Duodenal mucosa (tissue), 2 donors: ENCODE results near the gene PCNX3.

Experiments used
- H3K27ac ChIP-seq: one replicate; pipeline ENCODE4 v1.7.0; 2013; ENCODE audit warnings: low read depth, low read length
- H3K27me3 ChIP-seq, 2 donors: one replicate each; pipeline ENCODE4 v1.7.0; 2013; ENCODE audit warnings: low read length in 2 of 2, control low read depth in 1 of 2; ENCODE audit not compliant: insufficient read depth in 2 of 2, control insufficient read depth in 1 of 2
- H3K36me3 ChIP-seq, 2 donors: one replicate each; pipeline ENCODE4 v1.7.0; 2013; ENCODE audit warnings: low read length in 2 of 2, control low read depth in 1 of 2; ENCODE audit not compliant: insufficient read depth in 2 of 2, control insufficient read depth in 1 of 2
- H3K4me1 ChIP-seq, 2 donors: one replicate each; pipeline ENCODE4 v1.7.0; 2013; ENCODE audit warnings: low read length in 2 of 2, control low read depth in 1 of 2; ENCODE audit not compliant: insufficient read depth in 2 of 2, control insufficient read depth in 1 of 2
- H3K4me3 ChIP-seq, 2 donors: one replicate each; pipeline ENCODE4 v1.7.0; 2013; ENCODE audit warnings: low read length in 2 of 2, low read depth in 1 of 2
- H3K9ac ChIP-seq, 2 donors: one replicate each; pipeline ENCODE4 v1.7.0; 2013; ENCODE audit warnings: low read length in 2 of 2, low read depth in 1 of 2
- H3K9me3 ChIP-seq, 2 donors: one replicate each; pipeline ENCODE4 v1.7.0; 2013; ENCODE audit warnings: low read length in 2 of 2, control low read depth in 1 of 2; ENCODE audit not compliant: control insufficient read depth in 1 of 2

Gene PCNX3

GRCh38 chr11:65615229-65615949 lies at the start of gene PCNX3:
Gene PCNX3 (plus strand): TSS chr11:65615776. CDS start chr11:65616312, 536 bp downstream.
- peaks cover 24 to 51% of the 10 kb centered on the region in 2 donors for H3K36me3 ChIP-seq
- no peaks in the 10 kb centered on the region for H3K27me3 ChIP-seq
- H3K27ac ChIP-seq: peak within 1 kb of the TSS; percentile 95
- peak within 1 kb of the TSS; percentile 89 to 99 for H3K9ac ChIP-seq
- peak within 1 kb of the TSS; percentile 91 to 93 for H3K4me3 ChIP-seq
- H3K4me1 ChIP-seq: peaks cover 40 to 47% of the 10 kb centered on the region in 2 donors
- no peaks in the 10 kb centered on the region for H3K9me3 ChIP-seq

- H3K36me3 ChIP-seq: no peaks in the 10 kb centered on the region
- H3K27ac ChIP-seq: peak overlapping the region; percentile 95
- H3K27me3 ChIP-seq: no peaks in the 10 kb centered on the region
- H3K9me3 ChIP-seq: no peaks in the 10 kb centered on the region
- H3K4me3 ChIP-seq: peak overlapping the region; percentile 83 to 94
- H3K9ac ChIP-seq: peak overlapping the region; percentile 61 to 94
- H3K4me1 ChIP-seq: peaks cover 43 to 59% of the 10 kb centered on the region in 2 donors
These were observed 46.2 kb upstream of the PCNX3 start for GRCh38 chr11:65569164-65569972.

- peak within 1 kb of the TSS; percentile 83 to 94 for H3K4me3 ChIP-seq
- H3K27ac ChIP-seq: peak within 1 kb of the TSS; percentile 95
- H3K27me3 ChIP-seq: no peaks in the 10 kb centered on the region
- no peaks in the 10 kb centered on the region for H3K36me3 ChIP-seq
- peak within 1 kb of the TSS; percentile 61 to 94 for H3K9ac ChIP-seq
- H3K4me1 ChIP-seq: peaks cover 49 to 66% of the 10 kb centered on the region in 2 donors
- H3K9me3 ChIP-seq: no peaks in the 10 kb centered on the region
These were observed 45.3 kb upstream of the PCNX3 start, which contains the start of gene ZNRD2 for GRCh38 chr11:65569973-65570918. Gene ZNRD2 (plus strand): TSS chr11:65570477. CDS start chr11:65570492, 15 bp downstream.

- no peaks in the 10 kb centered on the region for H3K9me3 ChIP-seq
- H3K36me3 ChIP-seq: no peaks in the 10 kb centered on the region
- H3K27ac ChIP-seq: peak overlapping the region; percentile 50
- peaks cover 49 to 66% of the 10 kb centered on the region in 2 donors for H3K4me1 ChIP-seq
- H3K27me3 ChIP-seq: no peaks in the 10 kb centered on the region
- H3K9ac ChIP-seq: peak overlapping the region; percentile 61 to 94
- H3K4me3 ChIP-seq: peak overlapping the region; percentile 83 to 94
These were observed 44.2 kb upstream of the PCNX3 start for GRCh38 chr11:65571420-65571819.

GRCh38 chr11:65571940-65572339 lies 43.6 kb upstream of the PCNX3 start:
- Histone ChIP-seq H3K27me3 (no peaks in the 10 kb centered on the region), H3K27ac (peak overlapping the region; percentile 50), H3K4me3 (peak overlapping the region; percentile 83 to 94), H3K4me1 (peaks cover 51 to 67% of the 10 kb centered on the region in 2 donors), H3K36me3 (no peaks in the 10 kb centered on the region), H3K9me3 (no peaks in the 10 kb centered on the region), H3K9ac (peak overlapping the region; percentile 20 to 37)

GRCh38 chr11:65572356-65573051 lies 43.1 kb upstream of the PCNX3 start, which contains the start of gene FAM89B:
Gene FAM89B (plus strand): TSS chr11:65572538. CDS start chr11:65572670, 132 bp downstream.
- peak within 1 kb of the TSS; percentile 83 to 94 for H3K4me3 ChIP-seq
- H3K4me1 ChIP-seq: peaks cover 55 to 73% of the 10 kb centered on the region in 2 donors
- peak within 1 kb of the TSS; percentile 50 for H3K27ac ChIP-seq
- no peaks in the 10 kb centered on the region for H3K27me3 ChIP-seq
- no peaks in the 10 kb centered on the region for H3K9me3 ChIP-seq
- peak within 1 kb of the TSS; percentile 77 to 94 for H3K9ac ChIP-seq
- no peaks in the 10 kb centered on the region for H3K36me3 ChIP-seq

GRCh38 chr11:65573391-65574079 lies 42.0 kb upstream of the PCNX3 start:
- peak overlapping the region; percentile 65 to 94 for H3K4me3 ChIP-seq
- H3K27ac ChIP-seq: peak overlapping the region; percentile 42
- peak overlapping the region; percentile 67 to 77 for H3K9ac ChIP-seq
- peaks cover 66 to 74% of the 10 kb centered on the region in 2 donors for H3K4me1 ChIP-seq
- H3K9me3 ChIP-seq: no peaks in the 10 kb centered on the region
- no peaks in the 10 kb centered on the region for H3K36me3 ChIP-seq
- H3K27me3 ChIP-seq: no peaks in the 10 kb centered on the region

- Histone ChIP-seq H3K27ac (peak overlapping the region; percentile 45), H3K9me3 (no peaks in the 10 kb centered on the region), H3K27me3 (no peaks in the 10 kb centered on the region), H3K4me3 (peak overlapping the region; percentile 81 to 94), H3K4me1 (peaks cover 65 to 70% of the 10 kb centered on the region in 2 donors), H3K36me3 (peaks cover under 1 to 3% of the 10 kb centered on the region in 2 donors), H3K9ac (peak overlapping the region; percentile 67 to 77)
These were observed 41.3 kb upstream of the PCNX3 start for GRCh38 chr11:65574109-65574810.
